Activated CD4-positive, alpha-beta T cell treated with anti-CD3 and anti-CD28 coated beads for 1 hour (primary cell): Measurements from ENCODE around the gene OAS2.

Experiments used
- DNase-seq: peaks from one replicate; pipeline ENCODE4 v3.0.0-alpha.2; 2020

The OAS2 gene, protein sequence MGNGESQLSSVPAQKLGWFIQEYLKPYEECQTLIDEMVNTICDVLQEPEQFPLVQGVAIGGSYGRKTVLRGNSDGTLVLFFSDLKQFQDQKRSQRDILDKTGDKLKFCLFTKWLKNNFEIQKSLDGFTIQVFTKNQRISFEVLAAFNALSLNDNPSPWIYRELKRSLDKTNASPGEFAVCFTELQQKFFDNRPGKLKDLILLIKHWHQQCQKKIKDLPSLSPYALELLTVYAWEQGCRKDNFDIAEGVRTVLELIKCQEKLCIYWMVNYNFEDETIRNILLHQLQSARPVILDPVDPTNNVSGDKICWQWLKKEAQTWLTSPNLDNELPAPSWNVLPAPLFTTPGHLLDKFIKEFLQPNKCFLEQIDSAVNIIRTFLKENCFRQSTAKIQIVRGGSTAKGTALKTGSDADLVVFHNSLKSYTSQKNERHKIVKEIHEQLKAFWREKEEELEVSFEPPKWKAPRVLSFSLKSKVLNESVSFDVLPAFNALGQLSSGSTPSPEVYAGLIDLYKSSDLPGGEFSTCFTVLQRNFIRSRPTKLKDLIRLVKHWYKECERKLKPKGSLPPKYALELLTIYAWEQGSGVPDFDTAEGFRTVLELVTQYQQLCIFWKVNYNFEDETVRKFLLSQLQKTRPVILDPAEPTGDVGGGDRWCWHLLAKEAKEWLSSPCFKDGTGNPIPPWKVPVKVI

DNA sequence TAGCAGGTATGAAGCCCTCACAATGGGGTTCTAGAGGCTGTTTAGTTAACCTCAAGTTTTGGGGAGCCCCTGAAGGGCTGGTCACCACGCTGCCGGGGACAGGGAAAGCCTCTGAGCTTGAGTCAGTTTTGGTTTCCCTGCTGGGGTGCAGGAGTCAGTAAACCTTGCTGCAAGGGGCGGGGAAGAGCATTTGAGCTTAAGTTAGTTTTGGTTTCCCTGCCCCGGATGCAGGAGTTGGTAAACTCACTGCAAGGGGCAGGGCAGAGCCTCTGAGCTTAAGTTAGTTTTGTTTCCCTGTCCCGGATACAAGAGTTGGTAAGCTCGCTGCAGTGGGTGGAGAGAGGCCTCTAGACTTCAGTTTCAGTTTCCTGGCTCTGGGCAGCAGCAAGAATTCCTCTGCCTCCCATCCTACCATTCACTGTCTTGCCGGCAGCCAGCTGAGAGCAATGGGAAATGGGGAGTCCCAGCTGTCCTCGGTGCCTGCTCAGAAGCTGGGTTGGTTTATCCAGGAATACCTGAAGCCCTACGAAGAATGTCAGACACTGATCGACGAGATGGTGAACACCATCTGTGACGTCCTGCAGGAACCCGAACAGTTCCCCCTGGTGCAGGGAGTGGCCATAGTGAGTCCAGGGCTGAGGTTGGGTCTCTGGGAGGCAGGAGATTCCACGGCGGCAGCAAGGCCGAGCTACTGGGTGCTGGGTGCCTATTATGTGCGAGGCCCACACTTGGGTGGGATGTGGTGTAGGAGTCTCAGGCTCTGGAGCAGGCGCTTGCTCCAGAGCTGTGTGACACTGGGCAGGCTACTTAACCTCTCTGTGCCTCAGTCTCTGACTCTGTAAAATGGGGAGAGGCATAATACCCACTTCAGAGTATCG, at the start of gene OAS2:
Gene OAS2 (plus strand): TSS at position 357 of the 878 bp plus-strand sequence. CDS start 90 bp downstream, at position 447.
- DNase-seq, result peak; percentile 82

DNA sequence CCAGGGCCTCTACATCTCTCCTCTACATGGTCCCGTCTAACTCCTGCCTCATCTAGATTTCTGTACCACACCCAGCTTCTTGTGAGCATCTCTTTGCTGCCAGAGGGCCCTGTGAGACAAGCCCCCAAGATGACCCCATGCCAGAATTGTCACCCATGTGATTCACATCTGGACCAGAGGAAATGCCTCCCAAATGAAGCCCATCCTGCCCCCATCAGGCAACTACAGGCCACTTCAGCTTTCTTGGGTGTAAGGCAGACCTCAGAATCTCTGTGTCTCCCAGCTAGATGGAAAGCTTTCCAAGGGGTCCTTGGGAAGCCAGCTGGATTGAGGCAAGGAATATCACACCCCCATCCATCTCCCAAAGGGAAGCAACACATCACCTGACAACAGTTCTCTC, 49.3 kb upstream of the OAS2 start:
- DNase-seq, result no peak

DNA sequence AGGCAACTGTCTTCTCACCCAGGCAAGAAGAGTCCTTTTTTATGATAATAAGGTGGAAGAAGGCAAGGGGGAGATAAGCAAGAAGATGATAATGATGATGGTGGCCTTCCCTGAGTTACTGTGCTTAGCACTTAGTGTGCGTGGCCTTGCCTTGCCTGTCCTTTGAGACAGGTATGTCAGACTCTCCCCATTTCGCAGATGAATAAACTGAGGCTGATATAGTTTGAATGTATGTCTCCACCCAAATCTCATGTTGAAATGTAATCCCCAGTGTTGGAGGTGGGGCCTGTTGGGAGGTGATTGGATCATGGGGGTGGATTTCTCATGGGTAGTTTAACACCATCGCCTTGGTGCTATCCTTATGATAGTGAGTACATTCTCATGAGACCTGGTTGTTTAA, 48.6 kb upstream of the OAS2 start:
- no peak for DNase-seq

DNA sequence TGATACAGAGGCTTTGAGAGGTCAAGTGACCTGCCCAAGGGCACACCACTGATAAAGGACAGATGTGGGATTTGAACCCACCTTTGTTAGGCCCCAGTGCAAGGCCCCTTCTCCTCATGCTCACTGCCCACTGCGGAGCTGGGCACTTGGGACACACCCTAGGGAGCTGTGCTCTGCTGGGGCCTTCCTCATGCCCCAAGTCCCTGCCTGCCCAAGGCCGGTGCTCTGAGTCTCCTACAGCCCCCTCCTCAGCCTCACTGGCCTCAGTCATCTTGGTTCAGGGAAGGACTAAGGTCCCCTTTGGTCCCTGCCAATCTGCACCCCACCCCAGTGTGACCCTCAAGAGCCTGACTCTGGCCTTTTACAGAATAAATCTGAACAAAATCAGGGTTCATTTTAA, 48.0 kb upstream of the OAS2 start:
- DNase-seq, result no peak

DNA sequence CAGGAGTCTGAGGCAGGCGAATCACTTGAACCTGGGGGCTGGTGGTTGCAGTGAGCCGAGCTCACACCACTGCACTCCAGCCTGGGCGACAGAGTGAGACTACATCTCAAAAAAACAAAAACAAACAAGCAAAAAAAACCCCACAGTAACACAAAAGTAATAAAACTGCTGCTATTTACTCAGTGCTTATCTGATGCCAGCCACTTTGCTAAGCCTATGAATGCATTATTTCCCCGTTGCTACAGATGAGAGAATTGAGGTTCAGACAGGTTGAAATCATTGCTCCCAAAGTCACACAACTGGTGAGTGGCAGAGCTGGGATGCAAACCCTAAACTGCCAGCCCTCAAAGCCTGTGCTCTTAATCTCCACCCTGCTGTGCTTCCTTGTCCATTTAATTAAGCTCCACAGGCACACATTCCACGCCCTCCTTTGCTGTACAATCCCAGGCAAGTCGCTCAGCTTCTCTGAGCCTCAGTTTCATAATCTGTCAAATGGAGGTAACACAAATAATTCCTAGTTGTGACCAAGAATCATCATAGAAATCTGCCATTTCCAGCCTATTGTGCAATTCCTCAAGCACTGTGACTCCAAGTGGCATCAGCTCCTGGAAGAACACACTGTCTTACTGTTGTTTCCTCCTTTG, 45.7 kb upstream of the OAS2 start:
- DNase-seq, result no peak

DNA sequence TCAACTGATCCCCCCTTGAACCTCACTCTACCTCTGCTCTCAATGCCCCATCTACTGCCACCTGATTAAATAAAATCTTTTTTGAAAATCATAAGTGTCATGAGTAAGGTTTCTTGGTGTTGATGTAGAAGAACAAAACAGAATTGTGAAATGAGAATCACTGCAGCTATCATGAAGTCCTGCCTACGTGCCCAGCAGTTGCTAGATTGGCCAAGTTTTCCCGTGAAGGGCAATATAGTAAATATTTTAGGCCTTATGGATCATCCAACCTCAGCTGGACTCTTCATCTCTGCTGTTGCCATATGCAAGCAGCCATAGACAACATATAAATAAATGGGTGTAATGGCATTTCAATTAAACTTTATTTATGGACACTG, 45.2 kb upstream of the OAS2 start:
- no peak for DNase-seq

DNA sequence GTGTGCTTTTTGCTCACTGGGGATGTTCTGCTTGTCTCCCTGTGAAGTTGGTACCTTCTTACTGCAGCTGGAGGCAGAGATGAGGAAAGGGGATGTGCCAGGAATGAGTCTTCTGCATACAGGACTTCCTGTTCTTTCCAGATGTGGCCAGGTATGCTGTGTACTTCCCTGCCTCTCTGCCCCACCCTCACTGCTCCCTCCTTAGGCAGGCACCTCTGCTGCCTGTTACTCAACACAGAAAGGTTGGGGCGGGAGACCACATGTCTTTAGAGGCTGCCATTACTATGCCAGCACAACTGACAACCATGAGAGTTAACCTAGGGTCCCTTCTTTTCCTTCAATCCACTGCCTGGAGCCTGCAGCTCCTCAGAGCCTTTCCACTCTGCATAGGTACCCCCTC, 42.1 kb upstream of the OAS2 start:
- DNase-seq, result no peak

DNA sequence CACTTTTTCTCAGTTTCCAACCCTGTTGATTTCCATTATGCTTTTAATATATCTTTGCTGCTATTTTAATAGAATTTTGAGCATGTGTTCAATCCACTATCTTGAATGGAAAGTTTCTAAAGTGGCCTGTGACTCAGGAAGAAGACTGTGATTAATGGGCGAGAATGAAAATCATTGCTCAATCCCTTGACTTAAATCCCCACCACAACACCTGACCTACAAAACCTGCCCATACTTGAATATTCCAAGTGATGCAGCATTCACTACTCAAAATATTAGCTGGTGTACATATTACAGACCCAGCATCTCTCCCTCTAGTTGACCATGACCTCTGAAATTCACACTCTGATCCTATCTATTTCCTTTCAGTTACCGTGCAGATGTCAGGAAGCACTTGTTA, 41.4 kb upstream of the OAS2 start:
- DNase-seq, result no peak

DNA sequence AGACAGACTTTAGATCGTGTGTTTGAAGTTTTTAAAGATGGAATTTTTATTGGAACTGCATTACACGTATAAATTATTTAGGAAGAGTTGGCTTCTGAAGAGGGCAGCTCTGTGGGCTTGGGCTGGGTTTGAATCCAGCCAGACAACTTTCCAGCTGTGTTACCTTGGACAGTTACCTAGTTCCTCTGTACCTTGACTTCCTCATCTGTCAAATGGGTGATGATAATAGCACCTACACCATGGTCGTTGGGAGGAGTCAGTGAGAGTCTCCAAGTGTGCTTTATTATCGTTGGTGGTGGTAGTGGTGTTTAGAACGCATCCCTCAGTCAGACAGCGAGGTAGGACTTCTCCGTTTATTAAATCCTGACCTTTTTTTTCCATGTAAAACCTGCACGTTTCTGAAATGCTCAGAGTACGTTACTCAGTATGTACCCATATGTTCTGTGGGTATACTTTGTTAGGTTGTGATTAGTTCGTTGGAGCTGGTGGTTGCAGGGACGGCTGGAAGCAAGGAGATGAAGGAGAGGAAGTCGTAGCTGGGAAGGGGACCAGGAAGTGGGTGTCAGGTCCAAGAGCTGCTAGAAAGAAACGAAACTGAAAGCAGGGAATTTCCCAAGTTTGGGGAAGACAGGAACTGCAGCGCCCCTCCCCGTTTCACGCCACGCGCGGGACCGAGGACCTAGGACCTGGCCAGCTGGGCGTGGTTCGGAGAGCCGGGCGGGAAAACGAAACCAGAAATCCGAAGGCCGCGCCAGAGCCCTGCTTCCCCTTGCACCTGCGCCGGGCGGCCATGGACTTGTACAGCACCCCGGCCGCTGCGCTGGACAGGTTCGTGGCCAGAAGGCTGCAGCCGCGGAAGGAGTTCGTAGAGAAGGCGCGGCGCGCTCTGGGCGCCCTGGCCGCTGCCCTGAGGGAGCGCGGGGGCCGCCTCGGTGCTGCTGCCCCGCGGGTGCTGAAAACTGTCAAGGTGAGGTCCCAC, 40.3 kb upstream of the OAS2 start, which contains the start of gene OAS3:
Gene OAS3 (plus strand): TSS at position 734 of the 979 bp plus-strand sequence. CDS start 57 bp downstream, at position 791.
- DNase-seq, result peak; percentile 79

DNA sequence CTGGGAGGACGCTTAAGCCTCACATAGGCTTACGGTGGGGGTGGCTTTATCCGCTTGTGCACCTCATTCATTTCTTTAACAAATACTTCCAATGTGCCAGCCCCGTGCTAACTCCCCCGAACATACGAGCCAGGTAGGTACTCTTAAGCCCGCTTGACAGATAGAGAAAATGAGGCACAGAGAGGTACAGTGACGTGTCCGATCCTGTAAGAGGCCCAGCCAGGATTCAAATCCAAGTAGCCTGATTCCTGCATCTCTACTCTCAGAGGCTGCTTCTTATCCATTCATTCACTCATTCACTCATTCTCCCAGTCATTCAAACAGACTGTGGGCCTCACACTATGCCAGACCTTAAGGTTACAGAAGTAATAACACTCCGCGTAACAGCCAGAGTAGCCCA, 39.6 kb upstream of the OAS2 start:
- DNase-seq, result no peak

DNA sequence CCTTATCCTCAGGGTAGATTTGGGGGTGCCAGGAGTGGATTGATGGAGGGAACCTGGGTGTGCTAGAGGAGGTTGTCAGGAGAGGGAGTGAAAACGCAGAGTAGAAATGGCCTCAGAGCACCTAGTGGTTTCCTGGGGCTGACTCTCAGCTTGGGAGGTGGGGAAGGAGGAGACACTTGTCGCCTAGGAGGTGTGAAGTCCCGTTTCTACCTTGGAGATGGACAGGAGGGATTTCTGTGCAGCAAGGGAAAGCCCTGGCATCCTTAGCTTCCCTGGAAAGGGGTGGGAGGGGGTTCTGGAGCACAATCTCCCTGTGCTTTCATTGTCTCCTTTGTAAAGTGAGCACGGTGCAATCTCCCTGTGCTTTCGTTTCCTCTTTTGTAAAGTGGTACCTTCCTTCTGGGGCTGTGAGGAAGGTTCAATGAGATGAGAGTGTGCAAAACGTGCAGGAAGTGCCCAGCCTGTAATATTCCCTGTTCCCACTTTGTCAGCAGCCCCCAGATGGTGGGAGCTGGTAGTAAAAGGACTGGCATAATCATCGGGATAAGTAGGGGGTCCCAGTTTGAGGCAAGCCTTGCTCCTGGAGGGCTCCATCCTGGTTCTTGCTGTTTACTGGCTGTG, 38.4 kb upstream of the OAS2 start:
- no peak for DNase-seq

DNA sequence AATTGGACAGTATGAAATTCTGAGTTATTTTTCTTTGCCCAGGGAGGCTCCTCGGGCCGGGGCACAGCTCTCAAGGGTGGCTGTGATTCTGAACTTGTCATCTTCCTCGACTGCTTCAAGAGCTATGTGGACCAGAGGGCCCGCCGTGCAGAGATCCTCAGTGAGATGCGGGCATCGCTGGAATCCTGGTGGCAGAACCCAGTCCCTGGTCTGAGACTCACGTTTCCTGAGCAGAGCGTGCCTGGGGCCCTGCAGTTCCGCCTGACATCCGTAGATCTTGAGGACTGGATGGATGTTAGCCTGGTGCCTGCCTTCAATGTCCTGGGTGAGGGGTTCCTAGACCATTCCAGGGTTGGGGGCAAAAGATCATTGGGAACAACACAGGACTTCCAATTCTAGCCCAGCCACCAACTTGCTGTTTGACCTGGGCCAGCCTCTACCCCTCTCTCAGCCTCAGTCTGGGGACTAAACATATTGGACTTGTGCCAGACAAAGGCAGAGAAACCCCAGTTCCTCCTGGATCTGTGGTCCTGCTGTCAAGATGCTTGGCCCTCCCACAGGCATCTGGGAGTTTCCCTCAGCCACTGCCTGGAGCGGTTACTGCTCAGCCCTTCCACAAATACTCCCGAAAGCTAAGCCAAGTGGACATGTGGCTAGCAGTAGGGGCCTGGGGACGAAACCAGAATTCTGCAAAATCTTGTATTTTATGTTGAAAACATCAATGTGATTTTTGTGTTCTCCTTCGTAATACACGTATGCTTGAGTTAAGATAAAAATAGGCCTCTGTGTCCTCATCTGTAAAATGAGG, 36.6 kb upstream of the OAS2 start:
- no peak for DNase-seq

DNA sequence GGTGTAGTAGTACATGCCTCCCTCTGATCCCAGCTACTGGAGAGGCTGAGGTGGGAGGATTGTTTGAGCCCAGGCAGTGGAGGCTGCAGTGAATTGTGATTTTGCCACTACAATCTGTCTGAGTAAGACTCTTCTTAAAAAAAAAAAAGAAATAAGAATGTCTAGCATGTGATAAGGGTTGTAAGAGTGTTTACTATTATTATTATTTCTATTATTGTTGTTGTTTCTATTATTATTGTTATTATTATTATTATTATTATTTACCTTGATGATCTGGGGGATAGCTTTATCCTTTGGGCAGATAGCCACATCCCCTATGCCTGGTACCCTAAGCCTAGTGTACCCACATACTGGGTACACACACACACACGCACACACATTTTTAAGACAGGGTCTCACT, 35.7 kb upstream of the OAS2 start:
- DNase-seq, result no peak

DNA sequence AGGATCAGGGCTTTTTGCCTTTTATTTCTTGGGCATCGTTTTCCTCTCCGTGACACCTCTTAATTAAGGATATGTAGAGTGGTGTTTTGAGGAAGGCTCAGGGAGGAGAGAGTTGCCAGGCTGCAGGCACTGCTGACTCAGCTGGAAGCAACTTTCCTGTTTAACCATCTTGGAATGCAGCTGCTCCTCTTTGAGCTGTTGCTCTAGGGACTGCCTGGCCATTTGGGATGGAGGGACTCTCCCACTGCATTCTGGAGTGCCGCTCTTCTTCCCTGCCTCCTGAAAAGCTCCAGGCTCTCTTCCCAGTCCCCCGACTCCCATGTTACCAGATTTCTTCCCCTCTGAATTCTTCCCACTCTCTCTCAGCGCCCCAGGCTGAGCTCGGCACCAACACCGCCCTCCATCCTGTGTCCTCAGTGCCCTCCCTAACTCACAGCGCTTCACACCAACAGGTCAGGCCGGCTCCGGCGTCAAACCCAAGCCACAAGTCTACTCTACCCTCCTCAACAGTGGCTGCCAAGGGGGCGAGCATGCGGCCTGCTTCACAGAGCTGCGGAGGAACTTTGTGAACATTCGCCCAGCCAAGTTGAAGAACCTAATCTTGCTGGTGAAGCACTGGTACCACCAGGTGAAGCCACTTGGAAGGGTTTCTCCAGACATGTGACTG, 34.2 kb upstream of the OAS2 start:
- no peak for DNase-seq

DNA sequence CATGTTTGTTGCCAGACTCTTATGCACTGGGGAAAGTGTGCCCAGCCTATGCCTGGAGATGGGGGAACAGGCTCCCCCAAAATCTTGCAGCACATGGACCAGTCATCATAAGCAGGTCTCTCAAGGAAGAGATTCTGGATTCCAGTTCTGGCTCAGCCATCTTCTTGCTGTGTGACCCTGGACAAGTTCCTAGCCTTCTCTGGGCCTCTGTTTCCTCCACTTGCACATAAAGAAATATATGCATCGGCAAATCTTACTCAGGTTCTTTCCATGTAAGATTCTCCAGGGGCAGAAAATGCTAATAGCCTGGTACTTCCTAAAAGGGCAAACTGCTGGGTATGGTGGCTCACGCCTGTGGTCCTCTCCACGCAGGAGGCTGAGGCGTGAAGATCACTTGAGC, 32.8 kb upstream of the OAS2 start:
- no peak for DNase-seq

DNA sequence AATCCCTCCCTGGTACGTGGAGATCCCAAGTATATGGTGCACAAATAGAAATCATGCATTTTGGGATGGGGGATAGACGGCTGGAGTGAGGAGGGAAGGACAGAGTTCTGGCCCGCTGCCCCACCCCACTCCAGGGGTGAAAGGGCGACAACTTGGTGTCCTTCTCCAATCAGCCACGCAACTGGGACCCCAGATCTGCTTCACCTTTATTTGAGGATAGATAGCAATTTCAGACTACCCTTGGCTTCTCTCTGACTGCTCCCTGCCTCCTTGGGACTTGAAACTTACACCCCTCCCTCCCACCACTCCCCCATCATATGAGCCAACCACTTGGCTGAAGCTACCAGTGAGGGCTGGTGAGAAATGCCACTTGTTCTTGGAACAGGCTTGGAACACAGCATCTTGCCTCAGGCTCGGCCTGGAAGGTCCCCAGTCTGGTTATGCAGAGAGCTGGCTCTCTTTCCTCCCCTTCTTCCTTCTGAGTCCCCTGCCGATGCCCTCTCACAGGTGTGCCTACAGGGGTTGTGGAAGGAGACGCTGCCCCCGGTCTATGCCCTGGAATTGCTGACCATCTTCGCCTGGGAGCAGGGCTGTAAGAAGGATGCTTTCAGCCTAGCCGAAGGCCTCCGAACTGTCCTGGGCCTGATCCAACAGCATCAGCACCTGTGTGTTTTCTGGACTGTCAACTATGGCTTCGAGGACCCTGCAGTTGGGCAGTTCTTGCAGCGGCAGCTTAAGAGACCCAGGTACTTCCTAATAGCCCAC, 31.9 kb upstream of the OAS2 start:
- DNase-seq, result no peak

DNA sequence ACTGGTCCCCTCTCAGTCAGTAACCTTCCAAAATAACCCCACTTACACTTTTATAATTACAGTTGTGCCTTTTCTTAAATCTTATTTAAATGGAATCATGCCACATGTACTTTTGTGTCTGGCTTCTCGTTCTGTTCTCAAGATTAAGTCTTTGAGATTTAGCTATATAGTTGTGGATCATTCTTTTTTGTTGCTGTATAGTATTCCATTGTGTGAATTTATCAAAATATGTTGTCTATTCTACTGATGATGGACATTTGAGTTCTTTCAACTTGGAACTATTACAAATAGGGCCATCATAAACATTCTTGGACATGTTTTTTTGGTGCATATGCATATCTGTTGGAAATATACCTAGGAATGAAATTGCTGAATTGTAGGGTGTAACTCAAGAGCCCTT, 31.0 kb upstream of the OAS2 start:
- DNase-seq, result no peak

DNA sequence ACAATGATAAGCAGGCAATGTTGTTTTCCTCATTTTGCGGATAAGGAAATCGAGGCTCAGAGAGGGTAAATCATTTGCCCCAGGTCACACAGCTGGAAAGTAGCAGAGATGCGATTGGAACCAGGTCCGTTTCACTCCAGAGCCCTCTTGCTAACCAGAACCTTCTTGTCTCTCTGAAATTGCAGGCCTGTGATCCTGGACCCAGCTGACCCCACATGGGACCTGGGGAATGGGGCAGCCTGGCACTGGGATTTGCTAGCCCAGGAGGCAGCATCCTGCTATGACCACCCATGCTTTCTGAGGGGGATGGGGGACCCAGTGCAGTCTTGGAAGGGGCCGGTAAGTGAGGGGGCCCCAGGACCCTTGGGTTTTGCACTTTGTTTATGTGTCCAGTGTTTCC, 30.6 kb upstream of the OAS2 start:
- DNase-seq, result no peak

DNA sequence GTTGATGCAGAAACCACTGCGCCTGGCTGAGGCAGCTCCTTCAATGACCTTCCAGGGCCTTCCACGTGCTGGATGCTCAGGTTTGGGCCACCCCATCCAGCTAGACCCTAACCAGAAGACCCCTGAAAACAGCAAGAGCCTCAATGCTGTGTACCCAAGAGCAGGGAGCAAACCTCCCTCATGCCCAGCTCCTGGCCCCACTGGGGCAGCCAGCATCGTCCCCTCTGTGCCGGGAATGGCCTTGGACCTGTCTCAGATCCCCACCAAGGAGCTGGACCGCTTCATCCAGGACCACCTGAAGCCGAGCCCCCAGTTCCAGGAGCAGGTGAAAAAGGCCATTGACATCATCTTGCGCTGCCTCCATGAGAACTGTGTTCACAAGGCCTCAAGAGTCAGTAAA, 29.5 kb upstream of the OAS2 start:
- no peak for DNase-seq
